GM12891 (cell line): ENCODE data around the gene UBQLN1.

Experiments used
- POLR2A ChIP-seq: IDR thresholded peaks from 2 replicates; pipeline ENCODE4 v1.6.1; 2011; ENCODE audit warnings: low read depth, low read length, control low read depth
- POLR2AphosphoS5 ChIP-seq: IDR thresholded peaks from 2 replicates; pipeline ENCODE4 v1.6.1; 2011; ENCODE audit warnings: low read depth, low read length, control low read depth
- POU2F2 ChIP-seq: IDR thresholded peaks from 2 replicates; pipeline ENCODE4 v1.6.1; 2011; ENCODE audit warnings: low read depth, mild to moderate bottlenecking, control low read depth, low read length, moderate library complexity
- SPI1 ChIP-seq: IDR thresholded peaks from 2 replicates; pipeline ENCODE4 v1.6.1; 2011; ENCODE audit warnings: low read depth, low read length, control low read depth

GRCh38 chr9:83677596-83677995 lies 30.2 kb downstream of the UBQLN1 start:
- TF ChIP-seq POLR2A (no peak), POU2F2 (no peak), POLR2AphosphoS5 (no peak), SPI1 (no peak)
